HL-60 (cell line): ENCODE results near the gene GNG4.

Experiments used
- TF ChIP-seq, protein P1 (sequence below): IDR thresholded peaks from one replicate; pipeline ENCODE4 v1.5.1; 2011; ENCODE audit warnings: low read length, control low read depth, inconsistent platforms; ENCODE audit not compliant: insufficient read depth
- TF ChIP-seq, protein P2 (sequence below): IDR thresholded peaks from 2 replicates; pipeline ENCODE4 v1.6.1; 2012; ENCODE audit warnings: low read depth; ENCODE audit not compliant: insufficient replicate concordance

DNA sequence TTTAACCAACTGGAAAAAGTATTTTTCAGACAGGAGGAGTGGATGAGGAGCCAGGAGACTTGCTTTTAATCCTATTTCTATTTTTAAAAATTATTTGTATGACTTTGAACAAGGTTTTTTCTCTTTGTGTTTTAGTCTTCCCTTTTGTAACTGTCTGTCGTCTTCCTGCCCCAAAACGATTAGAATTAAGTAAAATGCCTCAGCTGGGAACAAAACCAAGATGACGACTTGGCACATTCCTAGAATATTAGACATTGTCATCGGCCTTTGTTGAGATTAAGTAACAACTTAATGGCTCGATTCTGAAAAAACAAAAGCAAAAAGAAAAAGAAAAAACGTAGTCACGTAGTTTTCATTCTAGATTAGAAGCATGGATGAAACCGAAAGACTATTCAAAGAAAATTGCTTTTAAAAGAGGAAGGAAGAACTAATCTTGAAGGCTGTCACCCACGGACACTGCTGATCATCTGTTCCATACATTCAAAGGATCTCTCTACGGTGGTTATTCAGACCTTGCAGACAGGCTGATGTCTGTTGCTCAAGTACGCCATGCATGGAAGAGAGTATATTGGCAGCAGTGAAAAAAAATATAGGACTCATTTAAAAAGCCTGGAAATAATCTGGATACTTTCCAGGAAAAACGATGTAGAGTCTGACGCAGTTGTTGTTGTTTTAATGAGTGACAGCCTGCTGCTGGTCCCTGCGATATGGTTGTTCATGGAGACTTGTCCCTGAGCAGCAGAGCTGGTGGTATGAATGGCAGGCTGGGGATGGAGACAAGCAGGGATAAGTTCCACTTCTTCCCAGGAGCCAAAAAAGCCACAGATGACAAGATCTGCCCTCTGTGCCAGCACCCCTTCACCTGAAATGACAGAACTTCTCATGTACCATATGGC lies 16.8 kb downstream of the GNG4 start:
- TF ChIP-seq, protein P1, sequence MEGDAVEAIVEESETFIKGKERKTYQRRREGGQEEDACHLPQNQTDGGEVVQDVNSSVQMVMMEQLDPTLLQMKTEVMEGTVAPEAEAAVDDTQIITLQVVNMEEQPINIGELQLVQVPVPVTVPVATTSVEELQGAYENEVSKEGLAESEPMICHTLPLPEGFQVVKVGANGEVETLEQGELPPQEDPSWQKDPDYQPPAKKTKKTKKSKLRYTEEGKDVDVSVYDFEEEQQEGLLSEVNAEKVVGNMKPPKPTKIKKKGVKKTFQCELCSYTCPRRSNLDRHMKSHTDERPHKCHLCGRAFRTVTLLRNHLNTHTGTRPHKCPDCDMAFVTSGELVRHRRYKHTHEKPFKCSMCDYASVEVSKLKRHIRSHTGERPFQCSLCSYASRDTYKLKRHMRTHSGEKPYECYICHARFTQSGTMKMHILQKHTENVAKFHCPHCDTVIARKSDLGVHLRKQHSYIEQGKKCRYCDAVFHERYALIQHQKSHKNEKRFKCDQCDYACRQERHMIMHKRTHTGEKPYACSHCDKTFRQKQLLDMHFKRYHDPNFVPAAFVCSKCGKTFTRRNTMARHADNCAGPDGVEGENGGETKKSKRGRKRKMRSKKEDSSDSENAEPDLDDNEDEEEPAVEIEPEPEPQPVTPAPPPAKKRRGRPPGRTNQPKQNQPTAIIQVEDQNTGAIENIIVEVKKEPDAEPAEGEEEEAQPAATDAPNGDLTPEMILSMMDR, result no peak
- TF ChIP-seq, protein P2, sequence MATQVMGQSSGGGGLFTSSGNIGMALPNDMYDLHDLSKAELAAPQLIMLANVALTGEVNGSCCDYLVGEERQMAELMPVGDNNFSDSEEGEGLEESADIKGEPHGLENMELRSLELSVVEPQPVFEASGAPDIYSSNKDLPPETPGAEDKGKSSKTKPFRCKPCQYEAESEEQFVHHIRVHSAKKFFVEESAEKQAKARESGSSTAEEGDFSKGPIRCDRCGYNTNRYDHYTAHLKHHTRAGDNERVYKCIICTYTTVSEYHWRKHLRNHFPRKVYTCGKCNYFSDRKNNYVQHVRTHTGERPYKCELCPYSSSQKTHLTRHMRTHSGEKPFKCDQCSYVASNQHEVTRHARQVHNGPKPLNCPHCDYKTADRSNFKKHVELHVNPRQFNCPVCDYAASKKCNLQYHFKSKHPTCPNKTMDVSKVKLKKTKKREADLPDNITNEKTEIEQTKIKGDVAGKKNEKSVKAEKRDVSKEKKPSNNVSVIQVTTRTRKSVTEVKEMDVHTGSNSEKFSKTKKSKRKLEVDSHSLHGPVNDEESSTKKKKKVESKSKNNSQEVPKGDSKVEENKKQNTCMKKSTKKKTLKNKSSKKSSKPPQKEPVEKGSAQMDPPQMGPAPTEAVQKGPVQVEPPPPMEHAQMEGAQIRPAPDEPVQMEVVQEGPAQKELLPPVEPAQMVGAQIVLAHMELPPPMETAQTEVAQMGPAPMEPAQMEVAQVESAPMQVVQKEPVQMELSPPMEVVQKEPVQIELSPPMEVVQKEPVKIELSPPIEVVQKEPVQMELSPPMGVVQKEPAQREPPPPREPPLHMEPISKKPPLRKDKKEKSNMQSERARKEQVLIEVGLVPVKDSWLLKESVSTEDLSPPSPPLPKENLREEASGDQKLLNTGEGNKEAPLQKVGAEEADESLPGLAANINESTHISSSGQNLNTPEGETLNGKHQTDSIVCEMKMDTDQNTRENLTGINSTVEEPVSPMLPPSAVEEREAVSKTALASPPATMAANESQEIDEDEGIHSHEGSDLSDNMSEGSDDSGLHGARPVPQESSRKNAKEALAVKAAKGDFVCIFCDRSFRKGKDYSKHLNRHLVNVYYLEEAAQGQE, result no peak
